Measurements from ENCODE around the gene VPS54.

- TF ChIP-seq CTCF (IDR thresholded peaks at IDR 0.05) (no peak), USF2 (CRISPR knock-in tag; IDR thresholded peaks at IDR 0.05) (no peak), JUN (CRISPR knock-in tag; IDR thresholded peaks at IDR 0.05) (no peak), ESRRA (CRISPR knock-in tag; IDR thresholded peaks at IDR 0.05; ENCODE audit: borderline replicate concordance) (no peak), NR2C2 (CRISPR knock-in tag; IDR thresholded peaks at IDR 0.05) (no peak), ZNF423 (CRISPR knock-in tag; IDR thresholded peaks at IDR 0.05) (no peak), NR1H2 (CRISPR knock-in tag; IDR thresholded peaks at IDR 0.05) (no peak), USF1 (CRISPR knock-in tag; IDR thresholded peaks at IDR 0.05) (no peak)
Observed at GRCh38 chr2:63855418-63856302, 163.6 kb downstream of the VPS54 start.

Measured in WTC11 (cell line).